Keratinocyte (primary cell): ENCODE data around the gene TBR1.

Experiments used
- CTCF ChIP-seq, 3 experiments: IDR thresholded peaks in 1 of 3; conservative IDR thresholded peaks in 1 of 3; optimal IDR thresholded peaks in 1 of 3; 2 replicates in 2 of 3; 3 replicates in 1 of 3; pipeline versions ENCODE3 to v1.5.1; 2011; ENCODE audit warnings: low read length in 3 of 3, mild to moderate bottlenecking in 3 of 3, moderate library complexity in 2 of 3, control low read depth in 1 of 3, inconsistent platforms in 1 of 3; ENCODE audit not compliant: insufficient read depth in 2 of 3; ENCODE audit errors: extremely low read depth in 1 of 3
- EZH2 ChIP-seq: IDR thresholded peaks from one replicate; pipeline ENCODE4 v1.6.1; 2012; ENCODE audit warnings: inconsistent platforms, mild to moderate bottlenecking, low read length, moderate library complexity

- TF ChIP-seq CTCF (optimal IDR thresholded peaks at IDR 0.05 in 1 of 3, IDR thresholded peaks at IDR 0.05 in 1 of 3, conservative IDR thresholded peaks at IDR 0.05 in 1 of 3; ENCODE audit: extremely low read depth in 1 of 3, insufficient read depth in 2 of 3, low read length in 3 of 3), result no peak
- no peak for TF ChIP-seq EZH2
Observed at GRCh38 chr2:161448431-161448830, 32.3 kb downstream of the TBR1 start.
